TTC549 (cell line): ENCODE data around the gene CD84.
"Not testable (repeated sequence)": the region's sequence is repeated elsewhere in the genome, so short reads cannot be mapped to it uniquely, and the experiment has no call there.

Source experiments
- FAIRE-seq: peaks from 2 replicates; lab custom pipeline; 2012; peaks lifted over from hg19 to GRCh38; lab: Jason Lieb, UNC

CD84 gene, protein sequence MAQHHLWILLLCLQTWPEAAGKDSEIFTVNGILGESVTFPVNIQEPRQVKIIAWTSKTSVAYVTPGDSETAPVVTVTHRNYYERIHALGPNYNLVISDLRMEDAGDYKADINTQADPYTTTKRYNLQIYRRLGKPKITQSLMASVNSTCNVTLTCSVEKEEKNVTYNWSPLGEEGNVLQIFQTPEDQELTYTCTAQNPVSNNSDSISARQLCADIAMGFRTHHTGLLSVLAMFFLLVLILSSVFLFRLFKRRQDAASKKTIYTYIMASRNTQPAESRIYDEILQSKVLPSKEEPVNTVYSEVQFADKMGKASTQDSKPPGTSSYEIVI

DNA sequence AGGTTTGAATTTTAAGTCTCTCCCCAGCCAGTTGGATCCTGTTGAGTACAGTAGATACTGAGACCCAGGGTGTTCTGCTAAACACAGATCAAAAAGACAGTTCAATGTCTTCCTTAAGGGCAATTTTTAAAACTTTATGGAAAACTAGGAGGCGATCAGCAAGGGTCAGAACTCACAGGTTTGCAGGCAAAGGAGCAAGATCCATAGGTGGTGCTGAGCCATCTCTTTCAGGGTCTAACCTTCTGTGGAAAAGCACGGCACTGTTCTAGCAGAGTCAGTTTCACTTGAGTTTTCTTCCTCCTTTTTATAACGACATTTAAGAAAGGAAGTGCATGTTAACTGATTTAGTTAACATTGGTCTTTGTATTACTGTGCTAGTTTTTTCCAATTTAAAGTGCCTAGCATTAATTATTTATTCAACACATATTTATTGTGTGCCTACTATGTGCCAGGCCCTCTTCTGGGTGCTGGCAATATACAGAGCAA lies at the start of gene CD84:
Gene CD84, minus strand, starts transcription at position 281 of the 486 bp plus-strand sequence. Its CDS starts 59 bp downstream, at position 222.
- FAIRE-seq: no peak

DNA sequence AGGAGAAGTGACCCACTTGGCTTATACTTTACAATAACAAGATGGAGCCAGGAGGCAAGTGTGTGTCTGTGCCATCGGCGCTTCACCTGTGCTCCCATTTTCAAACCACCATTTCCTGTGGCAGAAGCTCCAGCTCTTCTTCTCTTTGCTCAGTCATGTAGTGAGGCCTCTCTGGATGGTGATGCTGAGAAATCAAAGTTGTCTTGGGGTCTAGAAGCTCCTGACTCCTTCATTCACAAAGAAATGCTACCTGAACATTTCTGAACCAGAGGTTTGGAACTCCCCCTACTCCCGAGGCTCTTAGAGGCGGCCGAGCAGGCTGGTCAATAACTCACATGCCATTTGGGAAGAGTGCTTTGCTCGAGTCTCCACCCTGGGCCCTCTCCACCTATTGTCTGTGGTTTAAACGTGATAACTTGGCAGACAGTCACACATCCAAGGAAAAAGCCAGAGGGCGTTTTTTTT lies 49.5 kb upstream of the CD84 start:
- FAIRE-seq: no peak

GRCh38 chr1:160627677-160628289 lies 48.5 kb upstream of the CD84 start:
- not testable (repeated sequence) for FAIRE-seq

DNA sequence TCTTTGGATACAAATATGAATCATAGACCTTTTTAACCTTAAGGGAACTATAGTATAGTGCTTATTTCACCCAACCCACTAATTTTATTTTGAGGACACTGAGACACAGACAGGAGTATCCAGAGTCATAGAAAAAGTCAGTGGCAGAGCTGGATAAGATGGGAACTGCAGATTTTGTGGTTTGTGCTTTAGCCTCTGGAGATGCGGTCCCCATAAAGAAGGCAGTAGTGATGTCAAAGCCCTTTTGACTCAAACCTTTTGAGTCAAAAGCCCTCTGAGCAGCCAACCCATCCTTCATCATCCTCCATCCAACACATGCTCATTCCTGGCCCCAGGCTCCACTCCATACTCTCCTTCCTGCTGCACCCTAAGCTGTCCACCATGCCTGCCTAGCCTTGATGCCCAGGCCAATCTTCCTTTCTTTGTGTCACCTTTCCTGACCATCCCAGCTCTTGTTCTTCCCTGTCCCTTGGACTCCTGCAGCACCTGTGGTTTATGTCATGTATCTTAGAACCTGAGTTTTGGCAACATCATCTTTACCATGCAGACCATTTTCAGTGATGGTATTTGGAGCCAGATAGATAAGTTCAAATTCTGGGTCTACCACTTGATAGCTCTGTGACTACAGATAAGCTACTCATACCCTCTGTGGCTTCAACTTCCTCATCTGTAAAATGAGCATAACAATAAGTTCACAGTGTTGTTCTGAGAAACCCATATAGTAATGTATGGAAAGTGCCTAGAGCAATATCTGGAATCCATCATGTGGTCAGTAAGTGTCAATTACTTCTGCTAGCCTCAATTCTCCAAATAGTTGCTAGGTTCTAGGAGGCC lies 47.4 kb upstream of the CD84 start:
- no peak for FAIRE-seq

DNA sequence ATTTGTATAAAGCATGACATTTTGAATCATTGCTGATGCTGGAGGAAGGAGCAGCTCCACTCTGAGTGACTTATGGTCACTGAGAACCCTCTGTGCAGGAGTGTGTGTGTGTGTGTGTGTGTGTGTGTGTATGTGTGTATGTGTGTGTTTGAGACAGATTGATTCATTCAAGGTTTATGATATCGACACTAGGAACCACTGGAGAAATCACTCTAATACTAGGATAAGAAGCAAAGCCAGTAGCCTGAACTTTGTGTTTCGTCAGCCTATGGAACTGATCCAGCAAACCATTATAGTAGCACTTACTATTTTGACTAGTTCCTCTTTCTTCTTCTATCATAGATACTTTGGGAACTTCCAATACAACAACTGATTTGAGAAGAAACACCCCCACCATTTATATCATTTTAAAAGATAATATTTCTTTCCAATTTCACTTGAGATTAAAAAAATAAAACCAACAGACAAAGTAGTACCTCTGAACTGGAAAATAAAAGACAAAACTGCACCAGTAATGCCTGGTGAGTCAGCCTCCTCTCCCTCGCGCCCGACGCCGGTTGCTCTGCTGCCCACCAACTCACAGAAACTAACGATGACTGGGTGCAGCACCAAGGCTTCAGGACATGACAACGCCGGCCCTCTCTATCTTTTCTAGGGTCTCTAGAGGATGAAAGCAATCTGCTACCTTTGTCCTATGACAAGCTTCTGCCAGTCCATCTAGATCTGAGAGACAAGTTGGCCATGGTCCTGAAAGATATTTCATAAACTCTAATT lies 46.6 kb upstream of the CD84 start:
- no peak for FAIRE-seq

DNA sequence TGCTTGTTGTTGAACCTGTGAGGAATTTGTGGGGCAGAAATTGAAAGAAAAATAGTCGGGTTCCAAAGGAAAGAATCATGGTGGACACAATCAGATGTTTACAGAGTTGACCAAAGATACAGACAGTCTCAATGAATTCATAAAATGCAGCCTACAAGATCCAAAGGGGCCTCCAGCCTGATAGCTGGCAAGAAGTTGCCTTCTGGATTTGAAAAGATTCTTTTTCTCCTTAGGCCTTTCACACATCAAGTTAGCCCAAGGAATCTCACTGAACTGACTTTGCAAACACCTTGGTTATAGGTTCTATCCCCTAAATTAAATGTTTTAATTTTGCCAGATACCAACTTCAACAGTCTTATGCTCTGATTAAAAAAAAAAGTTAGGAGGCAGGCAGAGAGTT lies 46.0 kb upstream of the CD84 start:
- FAIRE-seq: no peak

DNA sequence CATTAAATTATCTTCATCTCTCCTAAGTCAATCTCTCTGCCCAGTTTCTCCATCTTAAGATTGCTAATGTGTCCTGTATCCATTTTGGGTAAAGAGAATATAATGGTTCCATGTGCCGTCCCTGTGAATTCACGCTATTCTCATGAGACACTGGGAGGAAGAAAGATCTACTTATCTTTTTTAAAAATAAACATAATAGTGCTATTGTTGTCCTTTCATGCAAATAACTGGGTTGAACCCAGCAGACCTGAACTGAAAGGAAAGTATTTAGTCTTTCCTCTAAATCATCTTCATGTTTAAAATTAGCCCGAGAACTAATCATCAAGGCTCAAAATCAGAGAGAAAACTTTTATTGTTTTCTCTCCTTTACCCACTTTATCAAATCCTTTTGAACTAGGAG lies 45.2 kb upstream of the CD84 start:
- FAIRE-seq: no peak

- FAIRE-seq: no peak
These were observed 44.6 kb upstream of the CD84 start for GRCh38 chr1:160623862-160624261.

DNA sequence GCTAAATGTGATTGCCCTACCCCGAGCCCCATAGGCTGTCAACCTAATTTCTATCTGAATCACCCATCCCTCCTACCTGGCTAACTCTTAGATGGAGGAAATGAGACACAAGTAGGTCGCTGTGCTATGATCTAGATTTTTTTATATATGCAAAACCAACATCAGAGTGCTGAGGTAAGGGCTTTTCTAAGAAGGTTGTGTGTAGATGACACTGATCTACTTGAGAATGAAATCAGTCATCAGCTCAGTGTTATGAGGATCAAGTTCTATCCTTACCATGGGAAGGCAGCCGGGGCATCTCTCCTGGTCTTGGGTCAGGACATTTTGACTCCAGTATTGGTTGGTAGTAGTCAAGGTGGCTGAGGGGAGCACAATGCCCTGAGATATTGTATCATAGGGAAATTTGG lies 43.9 kb upstream of the CD84 start:
- no peak for FAIRE-seq

- FAIRE-seq: no peak
These were observed 43.4 kb upstream of the CD84 start for GRCh38 chr1:160622501-160623226.

- FAIRE-seq: no peak
These were observed 42.5 kb upstream of the CD84 start for GRCh38 chr1:160621633-160622413.

DNA sequence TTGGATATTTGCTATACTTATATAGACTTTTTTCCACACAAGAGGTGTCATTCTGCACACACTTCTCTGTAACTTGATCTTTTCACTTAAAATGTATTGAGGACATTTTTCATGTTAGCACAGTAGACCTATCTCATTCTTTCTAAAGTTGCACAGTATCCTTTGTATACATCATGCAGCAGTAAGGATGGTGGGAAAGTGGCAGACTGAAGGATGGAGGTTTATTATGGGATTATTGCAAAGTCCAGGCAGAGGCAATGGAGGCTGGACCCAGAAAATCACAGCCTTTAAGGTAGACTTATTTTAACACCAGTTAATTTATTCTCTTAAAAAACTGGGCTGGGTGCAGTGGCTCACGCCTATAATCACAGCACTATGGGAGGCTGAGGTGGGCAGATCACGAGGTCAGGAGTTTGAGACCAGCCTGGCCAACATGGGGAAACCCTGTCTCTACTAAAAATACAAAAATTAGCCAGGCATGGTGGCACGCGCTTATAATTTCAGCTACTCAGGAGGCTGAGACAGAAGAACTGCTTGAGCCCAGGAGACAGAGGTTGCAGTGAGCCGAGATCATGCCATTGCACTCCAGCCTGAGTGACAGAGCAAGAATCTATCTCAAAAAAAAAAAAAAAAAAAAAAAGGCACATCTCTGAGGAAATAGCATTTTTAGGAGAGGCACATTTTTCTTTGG lies 41.8 kb upstream of the CD84 start:
- no peak for FAIRE-seq

DNA sequence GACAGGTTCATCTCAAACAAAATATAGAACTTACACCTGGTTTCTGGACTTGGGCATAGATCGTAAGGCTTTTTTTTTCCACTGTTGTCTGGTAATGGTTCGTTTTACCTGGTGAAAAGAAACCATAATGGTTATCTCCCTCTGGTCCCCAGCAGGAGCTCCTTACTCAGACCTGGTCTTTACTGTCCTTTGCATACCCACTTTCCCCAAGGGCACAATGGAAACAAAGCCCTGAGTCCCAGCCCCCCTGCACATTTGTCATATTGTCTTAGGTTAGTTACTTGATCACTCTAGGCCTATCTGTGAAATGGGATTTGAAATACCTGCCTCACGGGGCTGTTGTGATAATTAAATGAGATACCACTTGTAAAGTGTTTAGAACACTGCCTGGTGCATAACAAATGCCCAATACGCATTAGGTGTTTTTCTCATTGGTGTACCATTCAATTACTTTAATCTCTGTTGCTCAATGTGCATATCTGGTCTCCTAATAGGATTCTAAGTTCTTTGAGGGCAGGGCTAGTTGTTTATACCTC lies 40.5 kb upstream of the CD84 start:
- FAIRE-seq: no peak

DNA sequence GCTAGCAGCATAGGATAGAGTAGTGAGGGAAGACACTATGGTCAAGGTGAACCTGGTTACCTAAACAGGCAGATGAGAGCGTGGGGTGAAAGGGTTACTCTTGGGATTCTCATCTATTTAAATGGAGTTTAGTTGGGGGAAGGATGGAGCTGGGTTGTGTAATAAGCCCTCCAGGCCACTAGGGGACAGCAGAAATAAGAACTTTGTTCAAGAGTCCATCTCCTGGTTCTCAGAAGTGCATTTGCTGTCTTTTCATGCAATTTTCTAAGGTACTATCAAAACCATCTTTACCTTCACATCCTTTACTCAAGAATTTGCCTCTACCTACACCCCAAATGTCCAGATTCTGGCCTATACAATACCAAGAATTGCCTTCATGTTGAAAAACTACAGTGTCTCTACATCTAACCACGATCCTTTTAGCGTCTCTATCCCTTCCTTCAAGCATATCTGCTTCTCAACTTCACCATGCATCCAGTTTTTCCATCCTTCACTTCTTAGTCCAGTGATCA lies 39.5 kb upstream of the CD84 start:
- no peak for FAIRE-seq

GRCh38 chr1:160618327-160618726 lies 39.0 kb upstream of the CD84 start:
- FAIRE-seq: no peak

DNA sequence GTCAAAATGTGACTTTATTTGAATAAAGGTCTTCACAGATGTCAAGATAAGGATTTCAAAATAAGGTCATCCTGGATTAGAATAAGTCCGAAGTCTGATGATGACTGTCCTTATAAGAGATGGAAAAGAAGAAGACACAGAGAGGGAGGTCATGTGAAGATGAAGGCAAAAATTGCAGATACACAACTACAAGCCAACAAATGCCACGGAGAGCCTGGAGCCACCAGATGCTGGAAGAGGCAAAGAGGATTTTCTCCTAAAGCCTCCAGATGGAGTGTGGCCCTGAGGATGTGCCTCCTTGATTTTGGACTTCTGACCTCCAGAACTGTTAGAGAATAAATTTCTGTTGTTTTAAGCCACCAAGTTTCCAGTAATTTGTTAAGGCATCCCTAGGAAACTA lies 36.4 kb upstream of the CD84 start:
- FAIRE-seq: no peak

DNA sequence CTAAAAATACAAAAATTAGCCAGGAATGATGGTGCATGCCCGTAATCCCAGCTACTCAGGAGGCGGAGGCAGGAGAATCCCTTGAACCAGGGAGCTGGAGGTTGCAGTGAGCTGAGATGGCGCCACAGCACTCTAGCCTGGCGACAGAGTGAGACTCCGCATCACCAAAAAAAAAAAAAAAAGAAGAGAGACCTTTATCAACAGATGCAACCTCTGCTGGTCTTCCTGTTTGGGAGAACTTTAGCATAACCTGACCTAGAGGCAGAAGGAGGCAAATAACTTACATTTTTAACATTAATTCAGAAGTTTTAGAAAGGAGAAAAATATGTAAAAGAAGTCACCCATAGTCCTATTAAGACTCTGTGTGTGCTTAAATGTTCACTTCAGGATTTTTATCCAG lies 35.1 kb upstream of the CD84 start:
- FAIRE-seq: no peak

DNA sequence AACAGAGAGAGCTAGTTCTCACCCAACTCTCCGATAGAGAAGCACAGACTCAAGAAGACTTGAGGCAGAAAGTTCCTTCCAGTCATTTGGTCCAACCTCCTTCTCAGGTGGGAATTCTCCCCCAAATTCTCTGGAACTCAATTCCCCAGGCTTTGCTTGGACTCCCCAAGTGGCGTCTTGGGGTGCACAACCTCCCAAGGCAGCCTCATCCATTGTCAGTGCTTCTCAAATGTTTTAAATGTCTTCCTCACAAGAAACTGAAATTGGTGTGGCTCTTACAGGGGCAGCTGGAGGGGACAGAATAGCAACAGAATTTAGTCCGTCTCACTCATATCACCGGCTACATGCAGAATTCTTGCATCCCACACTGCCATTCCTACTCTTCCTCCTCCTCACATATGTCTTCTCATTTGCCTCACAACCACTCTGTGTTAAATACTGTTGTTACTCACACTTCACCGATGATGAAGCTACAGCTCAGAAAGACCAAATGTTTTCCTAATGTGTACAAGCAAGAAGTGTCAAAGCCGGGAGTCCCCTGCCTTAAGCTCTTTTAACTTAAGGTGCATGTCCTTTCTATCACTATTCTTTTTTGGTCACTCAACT lies 33.4 kb upstream of the CD84 start:
- no peak for FAIRE-seq
